Spleen (tissue), 7 donors: ENCODE data around the gene MRPS10.

ENCODE experiments used
- POLR2A ChIP-seq, 3 donors: fragments of 450-650 bp; IDR thresholded peaks; one replicate each; pipeline ENCODE4 v1.5.1; 2017; ENCODE audit warnings: antibody characterized with exemption in 3 of 3, mild to moderate bottlenecking in 1 of 3
- TF ChIP-seq, protein P1 (sequence below), 11 experiments: fragments of 200-600 bp in 7 of 11; fragments of 450-650 bp in 4 of 11; sonication (generic) in 4 of 11; IDR thresholded peaks in 8 of 11; conservative IDR thresholded peaks in 3 of 11; 1 replicate in 7 of 11; 2 replicates in 4 of 11; pipeline versions ENCODE4 v1.4.0 to v1.8.0; 2016 to 2021; ENCODE audit warnings: antibody characterized with exemption in 11 of 11, inconsistent platforms in 4 of 11, mild to moderate bottlenecking in 1 of 11
- donor health status: DM: no; HTN: no; CAD: no; lungs with moderate emphysema.
- donor health status: DM: no; HTN: no; CAD: no.
- donor health status: DM: no; HTN: no; CAD: no.

DNA sequence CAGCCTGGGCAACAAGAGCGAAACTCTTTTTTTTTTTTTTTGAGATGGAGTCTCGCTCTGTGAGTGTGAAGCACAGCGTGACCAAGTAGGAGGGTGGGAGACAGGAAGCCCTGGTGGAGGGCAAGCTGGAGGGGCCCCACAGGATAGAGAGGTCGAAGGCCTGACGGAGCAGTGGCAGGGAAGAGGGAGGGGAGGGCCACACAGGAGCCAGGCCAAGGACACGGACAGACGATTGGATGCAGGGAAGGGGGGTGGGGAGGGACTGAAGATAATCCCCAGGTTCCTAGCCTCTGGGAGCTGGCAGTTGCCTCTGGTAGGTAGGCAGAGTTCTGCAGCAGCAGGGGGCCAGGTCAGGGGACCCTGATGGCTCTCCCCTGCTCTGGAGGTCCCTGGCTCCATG is 55.3 kb downstream of the MRPS10 start:
- TF ChIP-seq, protein P1, sequence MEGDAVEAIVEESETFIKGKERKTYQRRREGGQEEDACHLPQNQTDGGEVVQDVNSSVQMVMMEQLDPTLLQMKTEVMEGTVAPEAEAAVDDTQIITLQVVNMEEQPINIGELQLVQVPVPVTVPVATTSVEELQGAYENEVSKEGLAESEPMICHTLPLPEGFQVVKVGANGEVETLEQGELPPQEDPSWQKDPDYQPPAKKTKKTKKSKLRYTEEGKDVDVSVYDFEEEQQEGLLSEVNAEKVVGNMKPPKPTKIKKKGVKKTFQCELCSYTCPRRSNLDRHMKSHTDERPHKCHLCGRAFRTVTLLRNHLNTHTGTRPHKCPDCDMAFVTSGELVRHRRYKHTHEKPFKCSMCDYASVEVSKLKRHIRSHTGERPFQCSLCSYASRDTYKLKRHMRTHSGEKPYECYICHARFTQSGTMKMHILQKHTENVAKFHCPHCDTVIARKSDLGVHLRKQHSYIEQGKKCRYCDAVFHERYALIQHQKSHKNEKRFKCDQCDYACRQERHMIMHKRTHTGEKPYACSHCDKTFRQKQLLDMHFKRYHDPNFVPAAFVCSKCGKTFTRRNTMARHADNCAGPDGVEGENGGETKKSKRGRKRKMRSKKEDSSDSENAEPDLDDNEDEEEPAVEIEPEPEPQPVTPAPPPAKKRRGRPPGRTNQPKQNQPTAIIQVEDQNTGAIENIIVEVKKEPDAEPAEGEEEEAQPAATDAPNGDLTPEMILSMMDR (IDR thresholded peaks at IDR 0.05 in 8 of 11, conservative IDR thresholded peaks at IDR 0.05 in 3 of 11), result no peak
- TF ChIP-seq POLR2A (IDR thresholded peaks at IDR 0.05), result no peak
